ENCODE results near the gene BBS7. TPM values are rescaled to one million over a fixed set of nuclear protein-coding genes. Genes with fewer than 3 reads are reported as not detected.

The BBS7 gene
- total RNA-seq, 1 donor from 2014 or later, result 20.4 TPM

DNA sequence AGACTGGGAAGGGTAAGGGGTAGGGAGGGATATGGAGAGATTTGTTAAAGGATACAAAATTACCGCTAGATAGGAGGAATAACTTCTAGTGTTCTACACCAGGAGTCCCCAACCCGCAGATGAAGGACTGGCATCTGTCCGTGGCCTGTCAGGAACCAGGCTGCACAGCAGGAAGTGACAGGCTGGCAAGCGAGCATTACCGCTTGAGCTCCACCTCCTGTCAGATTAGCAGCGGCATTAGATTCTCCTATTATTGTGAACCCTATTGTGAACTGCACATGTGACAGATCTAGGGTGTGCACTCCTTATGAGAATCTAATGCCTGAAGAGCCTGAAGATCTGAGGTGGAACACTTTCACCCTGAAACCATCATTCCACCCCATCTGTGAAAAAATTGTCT lies 27.9 kb upstream of the BBS7 start:
- Mint-ChIP-seq H3K27ac (ENCODE audit: unreplicated experiment) (no peak overlapping the region), H3K9me3 (ENCODE audit: unreplicated experiment) (no peaks in the 10 kb centered on the region), H3K27me3 (ENCODE audit: unreplicated experiment) (no peaks in the 10 kb centered on the region), H3K4me3 (ENCODE audit: unreplicated experiment) (no peak overlapping the region), H3K36me3 (ENCODE audit: low read depth, unreplicated experiment) (no peaks in the 10 kb centered on the region), H3K4me1 (ENCODE audit: unreplicated experiment) (no peaks in the 10 kb centered on the region)
- DNase-seq (ENCODE audit: low spot score), result no peak
- TF ChIP-seq, protein P1, sequence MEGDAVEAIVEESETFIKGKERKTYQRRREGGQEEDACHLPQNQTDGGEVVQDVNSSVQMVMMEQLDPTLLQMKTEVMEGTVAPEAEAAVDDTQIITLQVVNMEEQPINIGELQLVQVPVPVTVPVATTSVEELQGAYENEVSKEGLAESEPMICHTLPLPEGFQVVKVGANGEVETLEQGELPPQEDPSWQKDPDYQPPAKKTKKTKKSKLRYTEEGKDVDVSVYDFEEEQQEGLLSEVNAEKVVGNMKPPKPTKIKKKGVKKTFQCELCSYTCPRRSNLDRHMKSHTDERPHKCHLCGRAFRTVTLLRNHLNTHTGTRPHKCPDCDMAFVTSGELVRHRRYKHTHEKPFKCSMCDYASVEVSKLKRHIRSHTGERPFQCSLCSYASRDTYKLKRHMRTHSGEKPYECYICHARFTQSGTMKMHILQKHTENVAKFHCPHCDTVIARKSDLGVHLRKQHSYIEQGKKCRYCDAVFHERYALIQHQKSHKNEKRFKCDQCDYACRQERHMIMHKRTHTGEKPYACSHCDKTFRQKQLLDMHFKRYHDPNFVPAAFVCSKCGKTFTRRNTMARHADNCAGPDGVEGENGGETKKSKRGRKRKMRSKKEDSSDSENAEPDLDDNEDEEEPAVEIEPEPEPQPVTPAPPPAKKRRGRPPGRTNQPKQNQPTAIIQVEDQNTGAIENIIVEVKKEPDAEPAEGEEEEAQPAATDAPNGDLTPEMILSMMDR (IDR thresholded peaks at IDR 0.05; ENCODE audit: unreplicated experiment), result no peak

DNA sequence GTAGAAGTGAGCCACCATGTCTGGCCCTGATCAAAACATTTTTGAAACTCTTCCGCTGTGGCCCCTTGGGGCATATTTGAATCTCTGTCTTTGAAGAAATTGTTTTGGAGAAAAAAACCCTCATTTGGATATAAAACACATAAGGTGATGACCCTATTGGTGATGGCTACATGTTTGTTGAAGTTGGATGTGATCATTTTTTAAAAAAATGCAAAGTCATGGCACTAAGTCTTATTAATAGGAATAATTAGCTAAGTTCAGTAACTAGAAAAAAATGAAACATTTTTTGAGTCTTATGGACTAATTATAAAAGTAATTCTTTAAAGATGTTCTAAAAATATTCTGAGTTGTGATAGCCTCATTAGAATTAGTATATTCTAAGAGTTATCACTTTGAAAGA lies 17.9 kb upstream of the BBS7 start:
- no peak overlapping the region for H3K4me3 Mint-ChIP-seq (ENCODE audit: unreplicated experiment)
- H3K27me3 Mint-ChIP-seq (ENCODE audit: unreplicated experiment), result no peaks in the 10 kb centered on the region
- H3K36me3 Mint-ChIP-seq (ENCODE audit: low read depth, unreplicated experiment), result no peaks in the 10 kb centered on the region
- DNase-seq (ENCODE audit: low spot score), result no peak
- H3K9me3 Mint-ChIP-seq (ENCODE audit: unreplicated experiment), result no peaks in the 10 kb centered on the region
- H3K4me1 Mint-ChIP-seq (ENCODE audit: unreplicated experiment), result peaks cover 6% of the 10 kb centered on the region
- no peak overlapping the region for H3K27ac Mint-ChIP-seq (ENCODE audit: unreplicated experiment)
- TF ChIP-seq, protein P1 (IDR thresholded peaks at IDR 0.05; ENCODE audit: unreplicated experiment), result no peak

DNA sequence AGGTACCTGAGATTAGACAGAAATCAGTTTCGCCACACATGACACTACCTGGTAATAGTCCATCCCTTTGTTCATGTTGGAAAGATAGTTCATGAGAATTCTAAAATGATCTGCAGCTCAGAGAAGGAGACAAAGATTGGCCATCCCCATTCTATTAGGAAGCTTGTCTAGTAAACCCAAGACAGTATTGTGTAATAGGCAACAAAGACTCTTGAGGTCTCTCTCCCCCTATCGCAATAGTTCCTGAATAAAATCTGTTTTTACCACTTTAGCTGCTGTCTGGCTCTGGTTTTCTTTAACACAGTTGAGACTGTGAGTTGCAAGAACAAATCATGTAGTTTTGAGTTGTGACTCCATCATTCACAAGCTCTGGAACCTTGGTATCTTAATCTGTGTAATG lies 14.8 kb upstream of the BBS7 start:
- Mint-ChIP-seq H3K27me3 (ENCODE audit: unreplicated experiment) (peaks cover 1% of the 10 kb centered on the region), H3K4me3 (ENCODE audit: unreplicated experiment) (no peak overlapping the region), H3K4me1 (ENCODE audit: unreplicated experiment) (no peaks in the 10 kb centered on the region), H3K36me3 (ENCODE audit: low read depth, unreplicated experiment) (no peaks in the 10 kb centered on the region), H3K9me3 (ENCODE audit: unreplicated experiment) (no peaks in the 10 kb centered on the region), H3K27ac (ENCODE audit: unreplicated experiment) (no peak overlapping the region)
- DNase-seq (ENCODE audit: low spot score), result no peak
- TF ChIP-seq, protein P1 (IDR thresholded peaks at IDR 0.05; ENCODE audit: unreplicated experiment), result no peak

DNA sequence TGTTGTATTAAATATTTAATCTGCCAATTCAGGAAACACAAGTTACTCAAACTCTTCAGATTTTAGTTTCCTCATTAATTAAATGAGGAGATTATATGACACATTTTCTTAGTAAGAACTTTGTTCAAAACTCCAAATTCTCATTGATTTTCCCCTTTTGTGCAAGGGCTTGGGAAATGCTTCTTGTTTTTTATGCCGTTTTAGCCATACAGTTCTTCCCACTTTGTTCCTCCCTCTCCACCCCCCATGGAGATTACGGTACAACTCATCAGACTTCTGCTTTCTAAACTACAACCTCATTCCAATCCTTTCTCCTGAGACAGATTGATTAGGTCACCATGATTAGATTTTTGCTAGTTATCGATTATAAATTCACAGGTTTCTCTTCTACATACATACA lies 10.9 kb upstream of the BBS7 start:
- H3K36me3 Mint-ChIP-seq (ENCODE audit: low read depth, unreplicated experiment), result no peaks in the 10 kb centered on the region
- H3K27me3 Mint-ChIP-seq (ENCODE audit: unreplicated experiment), result peaks cover 2% of the 10 kb centered on the region
- no peak overlapping the region for H3K4me3 Mint-ChIP-seq (ENCODE audit: unreplicated experiment)
- no peaks in the 10 kb centered on the region for H3K9me3 Mint-ChIP-seq (ENCODE audit: unreplicated experiment)
- TF ChIP-seq, protein P1 (IDR thresholded peaks at IDR 0.05; ENCODE audit: unreplicated experiment), result no peak
- DNase-seq (ENCODE audit: low spot score), result no peak
- H3K27ac Mint-ChIP-seq (ENCODE audit: unreplicated experiment), result no peak overlapping the region
- no peaks in the 10 kb centered on the region for H3K4me1 Mint-ChIP-seq (ENCODE audit: unreplicated experiment)

DNA sequence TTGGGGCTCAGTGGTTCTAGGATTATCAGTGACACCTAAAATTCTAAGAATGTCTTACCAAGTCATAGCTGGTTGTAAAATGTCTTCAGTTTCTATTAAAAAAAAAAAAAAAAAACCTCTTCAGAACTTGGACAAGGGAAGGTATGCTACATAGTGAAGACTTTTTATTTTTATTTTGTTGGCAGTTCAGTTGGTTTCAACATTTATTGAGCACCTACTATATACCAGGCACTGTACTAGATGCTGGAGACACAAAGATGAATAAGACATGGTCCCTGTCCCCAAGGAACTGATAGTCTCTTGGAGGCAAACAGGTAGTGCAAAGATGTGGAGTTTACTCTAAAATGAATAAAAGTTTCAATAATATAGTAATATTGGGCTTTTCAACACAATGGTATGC lies 8.9 kb upstream of the BBS7 start:
- no peak for DNase-seq (ENCODE audit: low spot score)
- H3K4me1 Mint-ChIP-seq (ENCODE audit: unreplicated experiment), result no peaks in the 10 kb centered on the region
- peaks cover 2% of the 10 kb centered on the region for H3K27me3 Mint-ChIP-seq (ENCODE audit: unreplicated experiment)
- no peaks in the 10 kb centered on the region for H3K9me3 Mint-ChIP-seq (ENCODE audit: unreplicated experiment)
- no peak overlapping the region for H3K27ac Mint-ChIP-seq (ENCODE audit: unreplicated experiment)
- H3K4me3 Mint-ChIP-seq (ENCODE audit: unreplicated experiment), result no peak overlapping the region
- H3K36me3 Mint-ChIP-seq (ENCODE audit: low read depth, unreplicated experiment), result no peaks in the 10 kb centered on the region
- TF ChIP-seq, protein P1 (IDR thresholded peaks at IDR 0.05; ENCODE audit: unreplicated experiment), result no peak
